LoVo (cell line): ENCODE measurements around the gene CENPW.

Experiments
- DNase-seq: peaks from one replicate; pipeline ENCODE4 v3.0.0-alpha.2; 2016; ENCODE audit warnings: low spot score

Gene CENPW

GRCh38 chr6:126339796-126340609 is at the start of gene CENPW:
TSS of gene CENPW (plus strand) at chr6:126340115. CDS start at chr6:126340274, 159 bp downstream.
- peak; percentile 92 for DNase-seq

- no peak for DNase-seq
Observed at GRCh38 chr6:126293891-126294524, 45.9 kb upstream of the CENPW start.

- no peak for DNase-seq
Observed at GRCh38 chr6:126300126-126300525, 39.8 kb upstream of the CENPW start.

GRCh38 chr6:126300735-126301134 is 39.2 kb upstream of the CENPW start:
- no peak for DNase-seq

GRCh38 chr6:126302191-126302590 is 37.7 kb upstream of the CENPW start:
- DNase-seq: no peak

- DNase-seq: no peak
Observed at GRCh38 chr6:126307849-126308248, 32.1 kb upstream of the CENPW start.

GRCh38 chr6:126308362-126308761 is 31.6 kb upstream of the CENPW start:
- no peak for DNase-seq

- DNase-seq: no peak
Observed at GRCh38 chr6:126312013-126312665, 27.8 kb upstream of the CENPW start.

- DNase-seq: no peak
Observed at GRCh38 chr6:126313941-126314340, 26.0 kb upstream of the CENPW start.

GRCh38 chr6:126318797-126319196 is 21.1 kb upstream of the CENPW start:
- no peak for DNase-seq

GRCh38 chr6:126333729-126334128 is 6.2 kb upstream of the CENPW start:
- no peak for DNase-seq

GRCh38 chr6:126335210-126335609 is 4.7 kb upstream of the CENPW start:
- no peak for DNase-seq

GRCh38 chr6:126337323-126337722 is 2.6 kb upstream of the CENPW start:
- no peak for DNase-seq

GRCh38 chr6:126341126-126341525 is 1.2 kb downstream of the CENPW start:
- no peak for DNase-seq

GRCh38 chr6:126344181-126344580 is 4.3 kb downstream of the CENPW start:
- no peak for DNase-seq

GRCh38 chr6:126351960-126352359 is 12.0 kb downstream of the CENPW start:
- no peak for DNase-seq

- no peak for DNase-seq
Observed at GRCh38 chr6:126352514-126352913, 12.6 kb downstream of the CENPW start.

- DNase-seq: no peak
Observed at GRCh38 chr6:126356526-126356925, 16.6 kb downstream of the CENPW start.

- DNase-seq: no peak
Observed at GRCh38 chr6:126359936-126360537, 20.1 kb downstream of the CENPW start.

- DNase-seq: no peak
Observed at GRCh38 chr6:126361832-126362440, 22.0 kb downstream of the CENPW start.

- DNase-seq: no peak
Observed at GRCh38 chr6:126367849-126368248, 27.9 kb downstream of the CENPW start.

GRCh38 chr6:126372626-126373025 is 32.7 kb downstream of the CENPW start:
- no peak for DNase-seq
